Stimulated activated CD4-positive, alpha-beta T cell treated with anti-CD3 and anti-CD28 coated beads, TNF-alpha, amount 100 ng/mL, for 1 hour (primary cell): ENCODE results near the gene KCNQ1.

ENCODE experiments used
- DNase-seq, 3 donors: peaks; one replicate each; pipeline ENCODE4 v3.0.0-alpha.2; 2020; ENCODE audit warnings: low read depth in 3 of 3, low spot score in 1 of 3

KCNQ1 gene

GRCh38 chr11:2644844-2645778 lies 200.3 kb downstream of the KCNQ1 start:
- DNase-seq, result no peak

- no peak for DNase-seq
These were observed 200.9 kb downstream of the KCNQ1 start for GRCh38 chr11:2645779-2646118.

- no peak for DNase-seq
These were observed 202.4 kb downstream of the KCNQ1 start for GRCh38 chr11:2647167-2647566.

GRCh38 chr11:2647953-2648352 lies 203.1 kb downstream of the KCNQ1 start:
- DNase-seq, result no peak

GRCh38 chr11:2649400-2649799 lies 204.6 kb downstream of the KCNQ1 start:
- no peak for DNase-seq

- no peak for DNase-seq
These were observed 205.0 kb downstream of the KCNQ1 start for GRCh38 chr11:2649848-2650247.

GRCh38 chr11:2650343-2650867 lies 205.6 kb downstream of the KCNQ1 start:
- DNase-seq, result no peak

GRCh38 chr11:2651054-2651617 lies 206.3 kb downstream of the KCNQ1 start:
- no peak for DNase-seq

- DNase-seq, result no peak
These were observed 207.0 kb downstream of the KCNQ1 start for GRCh38 chr11:2651826-2652271.

GRCh38 chr11:2652333-2653197 lies 207.8 kb downstream of the KCNQ1 start:
- no peak for DNase-seq

GRCh38 chr11:2653198-2653551 lies 208.4 kb downstream of the KCNQ1 start:
- DNase-seq, result no peak

- DNase-seq, result no peak
These were observed 209.3 kb downstream of the KCNQ1 start for GRCh38 chr11:2653930-2654739.

- DNase-seq, result no peak
These were observed 210.4 kb downstream of the KCNQ1 start for GRCh38 chr11:2655016-2655719.

- DNase-seq, result no peak
These were observed 211.2 kb downstream of the KCNQ1 start for GRCh38 chr11:2655834-2656622.

- no peak for DNase-seq
These were observed 212.1 kb downstream of the KCNQ1 start for GRCh38 chr11:2656859-2657258.

- DNase-seq, result no peak
These were observed 213.0 kb downstream of the KCNQ1 start for GRCh38 chr11:2657697-2658284.

- DNase-seq, result no peak
These were observed 215.6 kb downstream of the KCNQ1 start for GRCh38 chr11:2660357-2660939.

- DNase-seq, result no peak
These were observed 216.6 kb downstream of the KCNQ1 start for GRCh38 chr11:2661173-2662023.
